Trophoblast cell (in vitro differentiated cells and primary cell): Measurements from ENCODE around the gene ZNF440.
A peak's percentile ranks its signal among the peaks of the same experiment; 100 is the strongest.
"Not testable (repeated sequence)": the region's sequence is repeated elsewhere in the genome, so short reads cannot be mapped to it uniquely, and the experiment has no call there.

Experiments used
- DNase-seq, 2 donors: peaks; one replicate each; pipeline ENCODE4 v3.0.0-alpha.2; 2016
- H2AFZ ChIP-seq: 2 replicates; pipeline ENCODE4 v1.6.1; 2013; ENCODE audit warnings: low read length, moderate library complexity, mild to moderate bottlenecking; ENCODE audit not compliant: insufficient read depth, poor library complexity
- H2AK5ac ChIP-seq: 2 replicates; pipeline ENCODE4 v1.6.1; 2013; ENCODE audit warnings: mild to moderate bottlenecking, low read length
- H2BK120ac ChIP-seq: 2 replicates; pipeline ENCODE4 v1.6.1; 2013; ENCODE audit warnings: low read length, mild to moderate bottlenecking, moderate library complexity; ENCODE audit not compliant: insufficient read depth, poor library complexity
- H2BK12ac ChIP-seq: 2 replicates; pipeline ENCODE4 v1.6.1; 2013; ENCODE audit warnings: mild to moderate bottlenecking, low read length, moderate library complexity
- H2BK5ac ChIP-seq: 2 replicates; pipeline ENCODE4 v1.6.1; 2013; ENCODE audit warnings: low read length, low read depth, moderate library complexity, mild to moderate bottlenecking; ENCODE audit not compliant: poor library complexity
- H3K14ac ChIP-seq: 2 replicates; pipeline ENCODE4 v1.6.1; 2013; ENCODE audit warnings: mild to moderate bottlenecking, low read length
- H3K18ac ChIP-seq: 2 replicates; pipeline ENCODE4 v1.6.1; 2013; ENCODE audit warnings: mild to moderate bottlenecking, low read length
- H3K23ac ChIP-seq: 2 replicates; pipeline ENCODE4 v1.6.1; 2013; ENCODE audit warnings: low read length
- H3K27ac ChIP-seq: 2 replicates; pipeline ENCODE4 v1.5.1; 2013; ENCODE audit warnings: low read depth, mild to moderate bottlenecking, inconsistent platforms, low read length, moderate library complexity
- H3K27me3 ChIP-seq: 2 replicates; pipeline ENCODE4 v1.6.1; 2013; ENCODE audit warnings: inconsistent platforms, mild to moderate bottlenecking, low read length, moderate library complexity; ENCODE audit not compliant: insufficient read depth
- H3K36me3 ChIP-seq, 2 experiments: 1 replicate in 1 of 2; 2 replicates in 1 of 2; pipeline ENCODE4 v1.6.1; 2013; ENCODE audit warnings: low read length in 2 of 2, mild to moderate bottlenecking in 2 of 2, moderate library complexity in 1 of 2; ENCODE audit not compliant: insufficient read depth in 2 of 2, control insufficient read depth in 1 of 2
- H3K4ac ChIP-seq: 2 replicates; pipeline ENCODE4 v1.6.1; 2013; ENCODE audit warnings: low read depth, mild to moderate bottlenecking, low read length, moderate library complexity
- H3K4me1 ChIP-seq, 2 experiments: 1 replicate in 1 of 2; 2 replicates in 1 of 2; pipeline ENCODE4 v1.6.1; 2013; ENCODE audit warnings: low read length in 2 of 2, mild to moderate bottlenecking in 2 of 2, moderate library complexity in 1 of 2; ENCODE audit not compliant: insufficient read depth in 2 of 2, control insufficient read depth in 1 of 2
- H3K4me2 ChIP-seq: 2 replicates; pipeline ENCODE4 v1.6.1; 2013; ENCODE audit warnings: inconsistent platforms, mild to moderate bottlenecking, low read length, moderate library complexity
- H3K4me3 ChIP-seq: 2 replicates; pipeline ENCODE4 v1.5.1; 2013; ENCODE audit warnings: mild to moderate bottlenecking, low read depth, low read length, inconsistent platforms
- H3K79me1 ChIP-seq: one replicate; pipeline ENCODE4 v1.6.1; 2013; ENCODE audit warnings: low read length
- H3K79me2 ChIP-seq: 2 replicates; pipeline ENCODE4 v1.6.1; 2013; ENCODE audit warnings: low read length, mild to moderate bottlenecking; ENCODE audit not compliant: control insufficient read depth, insufficient read depth, poor library complexity
- H3K9ac ChIP-seq: 2 replicates; pipeline ENCODE4 v1.6.1; 2013; ENCODE audit warnings: mild to moderate bottlenecking, low read length
- H3K9me3 ChIP-seq: 2 replicates; pipeline ENCODE4 v1.6.1; 2013; ENCODE audit warnings: low read depth, mild to moderate bottlenecking, control low read depth, inconsistent platforms, low read length; ENCODE audit not compliant: insufficient read depth
- H4K12ac ChIP-seq: 2 replicates; pipeline ENCODE4 v1.6.1; 2013; ENCODE audit warnings: low read depth, mild to moderate bottlenecking, low read length, moderate library complexity
- H4K8ac ChIP-seq: 2 replicates; pipeline ENCODE4 v1.6.1; 2013; ENCODE audit warnings: low read depth, mild to moderate bottlenecking, low read length, moderate library complexity
- H4K91ac ChIP-seq: one replicate; pipeline ENCODE4 v1.6.1; 2013; ENCODE audit warnings: low read depth, mild to moderate bottlenecking, low read length, moderate library complexity
- WGBS: extraction: QIAGEN DNeasy Blood & Tissue Kit; methylation state at CpG from one replicate; pipeline ENCODE4 v1.1.7; 2013; ENCODE audit warnings: missing lambda C conversion rate; ENCODE audit not compliant: insufficient read length, insufficient coverage; ENCODE audit errors: extremely low coverage; 5-methylcytosine and 5-hydroxymethylcytosine counted together

The ZNF440 gene

GRCh38 chr19:11879687-11880266 lies 65.7 kb downstream of the ZNF440 start:
- H2AFZ ChIP-seq, H3K4me3 ChIP-seq, H2AK5ac ChIP-seq, H2BK12ac ChIP-seq, H3K4me1 ChIP-seq, H4K12ac ChIP-seq, H3K18ac ChIP-seq, H4K8ac ChIP-seq, H3K27me3 ChIP-seq, H3K9ac ChIP-seq, H3K79me1 ChIP-seq, H3K27ac ChIP-seq, H3K79me2 ChIP-seq, H3K4me2 ChIP-seq, H2BK5ac ChIP-seq, H4K91ac ChIP-seq, H3K23ac ChIP-seq, H2BK120ac ChIP-seq, H3K14ac ChIP-seq, H3K36me3 ChIP-seq, H3K4ac ChIP-seq: not testable (repeated sequence)
- H3K9me3 ChIP-seq = peaks cover 10% of the 10 kb centered on the region
- peak; percentile 29 to 58 for DNase-seq
- WGBS = no CpG with 5 or more reads among the region's 16 CpGs

GRCh38 chr19:11880598-11880997 lies 66.5 kb downstream of the ZNF440 start:
- Histone ChIP-seq H3K23ac (no peak overlapping the region), H2AK5ac (no peak overlapping the region), H3K9me3 (peaks cover 10% of the 10 kb centered on the region), H3K27ac (no peak overlapping the region), H2BK120ac (no peak overlapping the region), H3K14ac (no peak overlapping the region), H3K4me3 (no peak overlapping the region), H2BK12ac (no peak overlapping the region), H4K8ac (no peak overlapping the region), H3K79me1 (no peaks in the 10 kb centered on the region), H4K12ac (no peak overlapping the region), H3K79me2 (no peaks in the 10 kb centered on the region), H3K4ac (no peak overlapping the region), H3K4me2 (no peak overlapping the region), H3K27me3 (no peaks in the 10 kb centered on the region), H3K9ac (no peak overlapping the region), H4K91ac (no peak overlapping the region), H3K18ac (no peak overlapping the region), H3K36me3 (no peaks in the 10 kb centered on the region), H3K4me1 (no peaks in the 10 kb centered on the region), H2BK5ac (no peak overlapping the region), H2AFZ (no peak overlapping the region)
- WGBS = no CpG with 5 or more reads among the region's 12 CpGs
- DNase-seq = no peak

- Histone ChIP-seq H3K18ac (no peak overlapping the region), H3K4me1 (no peaks in the 10 kb centered on the region), H3K23ac (no peak overlapping the region), H2AK5ac (no peak overlapping the region), H4K12ac (no peak overlapping the region), H3K79me1 (no peaks in the 10 kb centered on the region), H3K9ac (no peak overlapping the region), H4K91ac (no peak overlapping the region), H3K27ac (no peak overlapping the region), H2BK5ac (no peak overlapping the region), H3K27me3 (no peaks in the 10 kb centered on the region), H3K36me3 (no peaks in the 10 kb centered on the region), H2BK12ac (no peak overlapping the region), H3K79me2 (no peaks in the 10 kb centered on the region), H2AFZ (no peak overlapping the region), H3K4ac (no peak overlapping the region), H3K4me2 (no peak overlapping the region), H4K8ac (no peak overlapping the region), H3K4me3 (no peak overlapping the region), H3K14ac (no peak overlapping the region), H3K9me3 (peaks cover 10% of the 10 kb centered on the region), H2BK120ac (no peak overlapping the region)
- WGBS = no CpG with 5 or more reads among the region's 10 CpGs
- DNase-seq = peak; percentile 60 to 81
Measured at GRCh38 chr19:11881151-11881800, 67.2 kb downstream of the ZNF440 start.

GRCh38 chr19:11882606-11883005 lies 68.5 kb downstream of the ZNF440 start:
- no peak overlapping the region for H2AFZ ChIP-seq
- H3K9me3 ChIP-seq = peaks cover 9% of the 10 kb centered on the region
- no peaks in the 10 kb centered on the region for H3K79me2 ChIP-seq
- no peak for DNase-seq
- no CpG with 5 or more reads among the region's 2 CpGs for WGBS
- H4K12ac ChIP-seq = no peak overlapping the region
- no peak overlapping the region for H3K4me3 ChIP-seq
- H3K18ac ChIP-seq = no peak overlapping the region
- no peak overlapping the region for H2BK5ac ChIP-seq
- H3K4me1 ChIP-seq = peaks cover 2 to 3% of the 10 kb centered on the region in 2 experiments
- no peaks in the 10 kb centered on the region for H3K36me3 ChIP-seq
- no peak overlapping the region for H4K91ac ChIP-seq
- no peak overlapping the region for H3K4me2 ChIP-seq
- peaks cover 3% of the 10 kb centered on the region for H3K79me1 ChIP-seq
- H2BK120ac ChIP-seq = no peak overlapping the region
- H3K27ac ChIP-seq = no peak overlapping the region
- no peak overlapping the region for H3K14ac ChIP-seq
- H2AK5ac ChIP-seq = no peak overlapping the region
- H4K8ac ChIP-seq = no peak overlapping the region
- H3K4ac ChIP-seq = no peak overlapping the region
- no peaks in the 10 kb centered on the region for H3K27me3 ChIP-seq
- no peak overlapping the region for H3K23ac ChIP-seq
- no peak overlapping the region for H3K9ac ChIP-seq
- H2BK12ac ChIP-seq = no peak overlapping the region
